ENCODE measurements around the gene WDR90. TPM values are rescaled to one million over a fixed set of nuclear protein-coding genes. Genes with fewer than 3 reads are reported as not detected.
A peak's percentile ranks its signal among the peaks of the same experiment; 100 is the strongest.

Gene WDR90
- total and polyA plus RNA-seq, 2 of the 13 experiments (the other 11 are each of a cell fraction or from before 2014, with no cell fraction given): 14.9 to 28.9 TPM

DNA sequence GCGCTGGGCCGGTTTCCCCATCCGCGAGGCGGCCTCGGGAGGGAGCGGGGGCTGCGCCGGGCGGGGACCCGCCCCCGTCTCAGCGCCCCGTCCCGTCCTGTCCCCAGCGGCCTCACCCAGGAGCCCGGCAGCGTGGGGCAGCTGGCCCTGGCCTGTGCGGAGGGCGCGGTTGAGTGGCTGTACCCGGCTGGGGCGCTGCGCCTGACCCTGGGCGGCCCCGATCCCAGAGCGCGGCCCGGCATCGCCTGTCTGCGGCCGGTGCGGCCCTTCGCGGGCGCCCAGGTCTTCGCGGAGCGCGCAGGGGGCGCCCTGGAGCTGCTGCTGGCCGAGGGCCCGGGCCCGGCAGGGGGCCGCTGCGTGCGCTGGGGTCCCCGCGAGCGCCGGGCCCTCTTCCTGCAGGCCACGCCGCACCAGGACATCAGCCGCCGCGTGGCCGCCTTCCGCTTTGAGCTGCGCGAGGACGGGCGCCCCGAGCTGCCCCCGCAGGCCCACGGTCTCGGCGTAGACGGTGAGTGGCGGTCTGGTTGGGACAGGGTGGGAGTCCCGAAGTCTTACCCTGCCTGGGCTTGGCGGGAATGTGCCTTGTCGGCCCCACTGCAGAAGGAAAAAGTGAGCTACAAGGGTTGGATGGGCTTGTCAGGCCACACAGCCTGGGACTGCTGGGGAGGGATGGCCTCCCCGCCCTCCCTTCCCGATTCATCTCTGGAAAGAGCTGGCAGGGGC, 66.5 kb downstream of the WDR90 start (continued):
- 0 out of 2 replicates have a peak, but pooled peaks have one; percentile 7 for TF ChIP-seq SALL2 (CRISPR knock-in tag; IDR thresholded peaks at IDR 0.05)
- TF ChIP-seq, protein P1, sequence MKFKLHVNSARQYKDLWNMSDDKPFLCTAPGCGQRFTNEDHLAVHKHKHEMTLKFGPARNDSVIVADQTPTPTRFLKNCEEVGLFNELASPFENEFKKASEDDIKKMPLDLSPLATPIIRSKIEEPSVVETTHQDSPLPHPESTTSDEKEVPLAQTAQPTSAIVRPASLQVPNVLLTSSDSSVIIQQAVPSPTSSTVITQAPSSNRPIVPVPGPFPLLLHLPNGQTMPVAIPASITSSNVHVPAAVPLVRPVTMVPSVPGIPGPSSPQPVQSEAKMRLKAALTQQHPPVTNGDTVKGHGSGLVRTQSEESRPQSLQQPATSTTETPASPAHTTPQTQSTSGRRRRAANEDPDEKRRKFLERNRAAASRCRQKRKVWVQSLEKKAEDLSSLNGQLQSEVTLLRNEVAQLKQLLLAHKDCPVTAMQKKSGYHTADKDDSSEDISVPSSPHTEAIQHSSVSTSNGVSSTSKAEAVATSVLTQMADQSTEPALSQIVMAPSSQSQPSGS (CRISPR knock-in tag; IDR thresholded peaks at IDR 0.05): 0 out of 2 replicates have a peak, but pooled peaks have one; percentile 11
- TF ChIP-seq RAD21 (CRISPR knock-in tag; IDR thresholded peaks at IDR 0.05): peak; percentile 69
- peak; percentile 34; the same call in 1 of the 2 replicates for TF ChIP-seq KDM2A (CRISPR knock-in tag; IDR thresholded peaks at IDR 0.05; ENCODE audit: borderline replicate concordance, low read depth)
- peak; percentile 9; the same call in 1 of the 2 replicates for TF ChIP-seq MTA1 (CRISPR knock-in tag; IDR thresholded peaks at IDR 0.05; ENCODE audit: borderline replicate concordance)
- 0 out of 2 replicates have a peak, but pooled peaks have one; percentile 12 for TF ChIP-seq MYC (CRISPR knock-in tag; IDR thresholded peaks at IDR 0.05; ENCODE audit: borderline replicate concordance)
- TF ChIP-seq ZNF574 (CRISPR knock-in tag; IDR thresholded peaks at IDR 0.05): no peak
- no peak for TF ChIP-seq NONO (IDR thresholded peaks at IDR 0.05)
- TF ChIP-seq NONO (CRISPR knock-in tag; conservative IDR thresholded peaks at IDR 0.05): 0 out of 2 replicates have a peak, but pooled peaks have one; percentile 14
- no peak for TF ChIP-seq ZNF414 (CRISPR knock-in tag; IDR thresholded peaks at IDR 0.05)
- no peak for TF ChIP-seq ZFAT (CRISPR knock-in tag; conservative IDR thresholded peaks at IDR 0.05)
- TF ChIP-seq AGO1 (IDR thresholded peaks at IDR 0.05; ENCODE audit: low read depth, low read length, poor library complexity, severe bottlenecking): peak; percentile 91
- TF ChIP-seq YEATS4 (CRISPR knock-in tag; IDR thresholded peaks at IDR 0.05; ENCODE audit: borderline replicate concordance): peak; percentile 31; the same call in 1 of the 2 replicates
- TF ChIP-seq MXD4 (CRISPR knock-in tag; IDR thresholded peaks at IDR 0.05): 0 out of 2 replicates have a peak, but pooled peaks have one; percentile 32
- TF ChIP-seq ZNF616 (CRISPR knock-in tag; IDR thresholded peaks at IDR 0.05; ENCODE audit: low read depth): 0 out of 2 replicates have a peak, but pooled peaks have one; percentile 63
- TF ChIP-seq, protein P2, sequence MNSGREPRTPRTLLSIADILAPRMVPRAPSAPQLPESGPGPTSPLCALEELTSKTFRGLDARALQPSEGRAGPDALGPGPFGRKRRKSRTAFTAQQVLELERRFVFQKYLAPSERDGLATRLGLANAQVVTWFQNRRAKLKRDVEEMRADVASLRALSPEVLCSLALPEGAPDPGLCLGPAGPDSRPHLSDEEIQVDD (CRISPR knock-in tag; IDR thresholded peaks at IDR 0.05; ENCODE audit: borderline replicate concordance): 0 out of 2 replicates have a peak, but pooled peaks have one; percentile 66
- TF ChIP-seq ZFYVE20 (CRISPR knock-in tag; IDR thresholded peaks at IDR 0.05; ENCODE audit: borderline replicate concordance, low read depth): 0 out of 2 replicates have a peak, but pooled peaks have one; percentile 51
- TF ChIP-seq RNF2 (conservative IDR thresholded peaks at IDR 0.05; ENCODE audit: low read depth): peak; percentile 38; the same call in 1 of the 2 replicates
- TF ChIP-seq ZNF446 (CRISPR knock-in tag; IDR thresholded peaks at IDR 0.05): peak; percentile 75; the same call in 1 of the 2 replicates
- no peak for TF ChIP-seq ZNF367 (CRISPR knock-in tag; IDR thresholded peaks at IDR 0.05; ENCODE audit: borderline replicate concordance)
- peak; percentile 54; the same call in 1 of the 2 replicates for TF ChIP-seq ZFY (CRISPR knock-in tag; IDR thresholded peaks at IDR 0.05)
- TF ChIP-seq ZFX (CRISPR knock-in tag; IDR thresholded peaks at IDR 0.05; ENCODE audit: low read depth): peak; percentile 59; the same call in 1 of the 2 replicates
